Bronchial epithelial cell (primary cell): ENCODE data around the gene FDPS. TPM values are rescaled to one million over a fixed set of nuclear protein-coding genes. Genes with fewer than 3 reads are reported as not detected.
"Not testable (repeated sequence)": the region's sequence is repeated elsewhere in the genome, so short reads cannot be mapped to it uniquely, and the experiment has no call there.

Experiments
- DNase-seq: peaks from one replicate; pipeline ENCODE4 v3.0.0-alpha.2; 2010; ENCODE audit warnings: low read depth
- FAIRE-seq: peaks from 2 replicates; lab custom pipeline; 2011; peaks lifted over from hg19 to GRCh38; lab: Jason Lieb, UNC
- H3K27me3 ChIP-seq: 2 replicates; pipeline ENCODE4 v1.5.1; 2011; ENCODE audit warnings: low read length; ENCODE audit not compliant: control insufficient read depth, insufficient read depth
- H3K36me3 ChIP-seq: 2 replicates; pipeline ENCODE4 v1.5.1; 2011; ENCODE audit warnings: low read length; ENCODE audit not compliant: control insufficient read depth, insufficient read depth
- H3K4me3 ChIP-seq: 2 replicates; pipeline ENCODE4 v1.5.1; 2011; ENCODE audit warnings: mild to moderate bottlenecking, low read depth, low read length, control low read depth
- CTCF ChIP-seq: IDR thresholded peaks from 2 replicates; pipeline ENCODE4 v1.5.1; 2011; ENCODE audit warnings: mild to moderate bottlenecking, moderate library complexity, low read length, control low read depth, inconsistent platforms; ENCODE audit not compliant: insufficient read depth, severe bottlenecking
- total RNA-seq: library from RNA; depleted of rRNA; stranded (reverse); fragments of >200 nt; gene quantifications from 2 replicates; pipeline ENCODE4 v1.2.1, GENCODE V29; 2014

The FDPS gene
- total RNA-seq, 1 donor from 2014 or later = 167 TPM

- Histone ChIP-seq H3K4me3 (no peak overlapping the region), H3K36me3 (no peaks in the 10 kb centered on the region), H3K27me3 (no peaks in the 10 kb centered on the region)
- FAIRE-seq (no peak), DNase-seq (no peak)
- TF ChIP-seq CTCF = no peak
These were observed 26.1 kb upstream of the FDPS start for GRCh38 chr1:155282488-155283091.

GRCh38 chr1:155284476-155284875, 24.2 kb upstream of the FDPS start:
- TF ChIP-seq CTCF = no peak
- Histone ChIP-seq H3K36me3 (no peaks in the 10 kb centered on the region), H3K4me3 (no peak overlapping the region), H3K27me3 (no peaks in the 10 kb centered on the region)
- DNase-seq (no peak), FAIRE-seq (peak; percentile 43)

- FAIRE-seq (no peak), DNase-seq (no peak)
- Histone ChIP-seq H3K36me3 (no peaks in the 10 kb centered on the region), H3K4me3 (no peak overlapping the region), H3K27me3 (no peaks in the 10 kb centered on the region)
- TF ChIP-seq CTCF = no peak
These were observed 23.6 kb upstream of the FDPS start for GRCh38 chr1:155285063-155285462.

GRCh38 chr1:155285631-155286044, 23.0 kb upstream of the FDPS start:
- H3K36me3 ChIP-seq = no peaks in the 10 kb centered on the region
- FAIRE-seq = no peak
- TF ChIP-seq CTCF = no peak
- H3K4me3 ChIP-seq = no peak overlapping the region
- no peaks in the 10 kb centered on the region for H3K27me3 ChIP-seq
- no peak for DNase-seq

- DNase-seq (no peak), FAIRE-seq (no peak)
- H3K27me3 ChIP-seq = no peaks in the 10 kb centered on the region
- H3K36me3 ChIP-seq = no peaks in the 10 kb centered on the region
- H3K4me3 ChIP-seq = no peak overlapping the region
- no peak for TF ChIP-seq CTCF
These were observed 22.1 kb upstream of the FDPS start for GRCh38 chr1:155286544-155286943.

- FAIRE-seq (no peak), DNase-seq (no peak)
- Histone ChIP-seq H3K4me3 (no peak overlapping the region), H3K36me3 (no peaks in the 10 kb centered on the region), H3K27me3 (no peaks in the 10 kb centered on the region)
- no peak for TF ChIP-seq CTCF
These were observed 20.6 kb upstream of the FDPS start for GRCh38 chr1:155287987-155288543.

- FAIRE-seq, H3K4me3 ChIP-seq, H3K27me3 ChIP-seq, H3K36me3 ChIP-seq, DNase-seq: not testable (repeated sequence)
These were observed 17.7 kb upstream of the FDPS start for GRCh38 chr1:155291006-155291405.
